ENCODE measurements around the gene OSBPL8.
A peak's percentile ranks its signal among the peaks of the same experiment; 100 is the strongest.

The OSBPL8 gene

GRCh38 chr12:76568888-76569551 lies 9.4 kb upstream of the OSBPL8 start:
- no peak for TF ChIP-seq CTCF (conservative IDR thresholded peaks at IDR 0.05)
- H3K27ac ChIP-seq: peak overlapping the region; percentile 69

GRCh38 chr12:76568130-76568529 lies 8.6 kb upstream of the OSBPL8 start:
- peak overlapping the region; percentile 69 for H3K27ac ChIP-seq
- TF ChIP-seq CTCF (conservative IDR thresholded peaks at IDR 0.05): no peak

GRCh38 chr12:76563061-76563460 lies 3.5 kb upstream of the OSBPL8 start:
- no peak for TF ChIP-seq CTCF (conservative IDR thresholded peaks at IDR 0.05)

GRCh38 chr12:76562130-76562529 lies 2.6 kb upstream of the OSBPL8 start:
- H3K27ac ChIP-seq: no peak overlapping the region
- TF ChIP-seq CTCF (conservative IDR thresholded peaks at IDR 0.05): no peak

More at GRCh38 chr12:76563061-76563460, 3.5 kb upstream of the OSBPL8 start:
- H3K27ac ChIP-seq: peak overlapping the region; percentile 4; the same call in 1 of the 2 replicates

- peak overlapping the region; percentile 93 for H3K27ac ChIP-seq
- TF ChIP-seq CTCF (conservative IDR thresholded peaks at IDR 0.05): no peak
These were observed 518 bp upstream of the OSBPL8 start for GRCh38 chr12:76560086-76560491.

- no peak for TF ChIP-seq CTCF (conservative IDR thresholded peaks at IDR 0.05)
- H3K27ac ChIP-seq: peak overlapping the region; percentile 93
These were observed 729 bp downstream of the OSBPL8 start for GRCh38 chr12:76558684-76559399.

- no peak for TF ChIP-seq CTCF (conservative IDR thresholded peaks at IDR 0.05)
These were observed 3.2 kb downstream of the OSBPL8 start for GRCh38 chr12:76556368-76556767.

More at GRCh38 chr12:76556368-76556767, 3.2 kb downstream of the OSBPL8 start:
- no peak overlapping the region for H3K27ac ChIP-seq
